A673 (cell line): ENCODE measurements around the gene ARHGAP45. TPM values are rescaled to one million over a fixed set of nuclear protein-coding genes. Genes with fewer than 3 reads are reported as not detected.

ENCODE experiments used
- BruUV-seq: library from RNA; stranded (reverse); fragments of 400-500 nt; replicated peaks from 2 replicates; lab custom pipeline; 2021; lab: Mats Ljungman, UMichigan
- CTCF ChIA-PET: fragments of 300-600 bp; sonication (Branson Sonifier 250); formaldehyde crosslinking; loops from one replicate; lab custom pipeline; 2022; ENCODE audit warnings: antibody characterized with exemption; lab: Charles Lee
- POLR2A ChIA-PET: fragments of 300-600 bp; sonication (Branson Sonifier 250); formaldehyde crosslinking; loops from one replicate; lab custom pipeline; 2022; ENCODE audit warnings: antibody characterized with exemption; ENCODE audit not compliant: low non-redundant PET; lab: Charles Lee
- DNase-seq: peaks from one replicate; pipeline ENCODE4 v3.0.0-alpha.2; 2015; ENCODE audit warnings: low spot score
- H3K27ac ChIP-seq: fragments of 200-600 bp; sonication (generic); 2 replicates; pipeline ENCODE4 v1.5.1; 2016; ENCODE audit warnings: mixed run types, low read depth, mild to moderate bottlenecking, mixed read lengths, antibody characterized with exemption, low read length; ENCODE audit not compliant: poor library complexity, severe bottlenecking
- H3K27me3 ChIP-seq: fragments of 200-600 bp; sonication (generic); replicated peaks from 2 replicates; pipeline ENCODE4 v1.6.1; 2017; ENCODE audit warnings: mixed run types, low read depth, mild to moderate bottlenecking, mixed read lengths, antibody characterized with exemption, low read length; ENCODE audit not compliant: insufficient read depth, poor library complexity
- H3K36me3 ChIP-seq: fragments of 200-600 bp; sonication (generic); 2 replicates; pipeline ENCODE4 v1.6.1; 2016; ENCODE audit warnings: mixed run types, mild to moderate bottlenecking, mixed read lengths, antibody characterized with exemption, low read length; ENCODE audit not compliant: insufficient read depth, poor library complexity, severe bottlenecking
- H3K4me1 ChIP-seq: fragments of 200-600 bp; sonication (generic); 2 replicates; pipeline ENCODE4 v1.6.1; 2017; ENCODE audit warnings: mixed run types, mild to moderate bottlenecking, mixed read lengths, antibody characterized with exemption, low read length; ENCODE audit not compliant: insufficient read depth, poor library complexity, severe bottlenecking
- H3K4me3 ChIP-seq: fragments of 200-600 bp; sonication (generic); 2 replicates; pipeline ENCODE4 v1.5.1; 2016; ENCODE audit warnings: low read depth, mixed run types, mild to moderate bottlenecking, mixed read lengths, low read length; ENCODE audit not compliant: poor library complexity, severe bottlenecking
- H3K9me3 ChIP-seq: fragments of 200-600 bp; sonication (generic); 2 replicates; pipeline ENCODE4 v1.6.1; 2016; ENCODE audit warnings: mixed run types, low read depth, mild to moderate bottlenecking, mixed read lengths, antibody characterized with exemption, low read length; ENCODE audit not compliant: poor library complexity, severe bottlenecking
- CTCF ChIP-seq: fragments of 300-800, 200-600 bp; sonication (generic); conservative IDR thresholded peaks from 2 replicates; pipeline ENCODE4 v1.5.1; 2017; ENCODE audit warnings: low read depth, mild to moderate bottlenecking, antibody characterized with exemption, low read length, moderate library complexity, mixed read lengths
- EZH2 ChIP-seq: fragments of 200-600 bp; sonication (generic); IDR thresholded peaks from 2 replicates; pipeline ENCODE4 v1.6.1; 2017; ENCODE audit warnings: borderline replicate concordance, low read depth, mild to moderate bottlenecking, mixed read lengths, antibody characterized with exemption, low read length; ENCODE audit not compliant: poor library complexity, severe bottlenecking
- intact Hi-C: fragments of 100-400 bp; cut with micrococcal nuclease; formaldehyde crosslinking; loops from one replicate; pipeline ENCODE4 v1.10.0; 2022; ENCODE audit not compliant: unreplicated experiment
- total RNA-seq: library from RNA; stranded (reverse); gene quantifications from 2 replicates; pipeline ENCODE4 v1.2.3, GENCODE V29; 2021

Gene ARHGAP45
- total RNA-seq, 1 experiment from 2014 or later = 3.2 TPM

GRCh38 chr19:1073956-1074517 is 7.1 kb downstream of the ARHGAP45 start:
- Histone ChIP-seq H3K4me3 (peak overlapping the region; percentile 30), H3K27ac (peak overlapping the region; percentile 63), H3K36me3 (no peaks in the 10 kb centered on the region), H3K9me3 (no peaks in the 10 kb centered on the region), H3K27me3 (peaks cover 7% of the 10 kb centered on the region), H3K4me1 (peaks cover 15% of the 10 kb centered on the region)
- DNase-seq = no peak
- ChIA-PET CTCF (interaction anchor here (0.6 to 1.6 kb wide), 3 partner anchors 9 to 39 kb away, joined by 3 to 6 read pairs (median 4); no protein-coding TSS in a partner anchor), POLR2A (interaction anchor here (0.9 kb wide), 1 partner anchor 23 kb away, joined by 3 read pairs; no protein-coding TSS in a partner anchor)
- no TSS peak for BruUV-seq
- intact Hi-C loops = no loop called here
- TF ChIP-seq EZH2 = no peak
- no peak for TF ChIP-seq CTCF

DNA sequence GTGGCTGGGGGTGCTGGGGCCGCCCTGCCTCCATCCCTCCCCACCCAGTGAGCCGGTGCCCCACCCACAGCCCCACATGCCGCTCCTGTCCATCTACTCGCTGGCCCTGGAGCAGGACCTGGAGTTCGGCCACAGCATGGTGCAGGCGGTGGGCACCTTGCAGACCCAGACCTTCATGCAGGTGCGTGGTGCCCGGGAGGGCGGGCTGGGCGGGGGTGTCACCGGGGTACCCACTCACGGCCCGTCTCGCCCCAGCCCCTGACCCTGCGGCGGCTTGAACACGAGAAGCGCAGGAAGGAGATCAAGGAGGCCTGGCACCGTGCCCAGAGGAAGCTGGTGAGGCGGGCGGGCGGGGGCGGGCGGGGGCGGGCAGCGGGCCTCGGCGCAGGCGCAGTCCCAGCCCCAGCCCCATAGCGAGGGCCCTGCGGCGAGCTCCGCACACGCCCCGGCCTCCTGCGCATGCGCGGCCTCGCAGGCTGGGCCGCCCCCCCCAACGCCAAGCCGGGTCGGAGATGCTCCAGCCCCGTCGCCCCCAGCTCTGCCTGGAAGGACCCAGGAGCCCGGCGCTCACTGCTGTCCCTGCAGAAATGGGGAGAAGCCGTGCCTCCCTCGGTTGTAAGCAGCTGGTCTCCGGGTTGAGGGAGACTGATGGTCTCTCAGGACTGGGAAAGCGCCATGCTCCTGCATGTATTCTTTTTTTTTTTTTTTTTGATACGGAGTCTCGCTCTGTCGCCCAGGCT is 7.7 kb downstream of the ARHGAP45 start:
- peaks cover 15% of the 10 kb centered on the region for H3K4me1 ChIP-seq
- intact Hi-C loops = no loop called here
- H3K27ac ChIP-seq = peak overlapping the region; percentile 63
- peak; percentile 92 for DNase-seq
- ChIA-PET POLR2A (interaction anchor here (0.6 to 0.9 kb wide), 4 partner anchors 22 to 1023 kb away, joined by 3 to 6 read pairs (median 4); no protein-coding TSS in a partner anchor), CTCF (interaction anchor here (0.6 to 1.6 kb wide), 5 partner anchors 10 to 170 kb away, joined by 3 to 6 read pairs (median 4); no protein-coding TSS in a partner anchor)
- peak overlapping the region; percentile 47 for H3K4me3 ChIP-seq
- H3K36me3 ChIP-seq = no peaks in the 10 kb centered on the region
- TF ChIP-seq EZH2 (no peak), CTCF (no peak)
- no TSS peak for BruUV-seq
- peaks cover 7% of the 10 kb centered on the region for H3K27me3 ChIP-seq
- no peaks in the 10 kb centered on the region for H3K9me3 ChIP-seq

GRCh38 chr19:1076046-1076386 is 9.0 kb downstream of the ARHGAP45 start:
- Histone ChIP-seq H3K36me3 (no peaks in the 10 kb centered on the region), H3K9me3 (no peaks in the 10 kb centered on the region), H3K4me3 (no peak overlapping the region), H3K27me3 (peaks cover 2% of the 10 kb centered on the region), H3K4me1 (peaks cover 10% of the 10 kb centered on the region), H3K27ac (peak overlapping the region; percentile 30)
- DNase-seq = no peak
- BruUV-seq = no TSS peak
- TF ChIP-seq EZH2 (no peak), CTCF (no peak)
- intact Hi-C loops = no loop called here
- ChIA-PET CTCF (no interaction called here), POLR2A (no interaction called here)
